NCI-H748 (cell line): ENCODE results near the gene SMIM28.

Experiments used
- DNase-seq: peaks from one replicate; lab custom pipeline; 2025; ENCODE audit not compliant: unreplicated experiment; lab: John Stamatoyannopoulos, UW

The SMIM28 gene

GRCh38 chr6:138372711-138373463 is 4.8 kb upstream of the SMIM28 start:
- DNase-seq, result no peak

DNA sequence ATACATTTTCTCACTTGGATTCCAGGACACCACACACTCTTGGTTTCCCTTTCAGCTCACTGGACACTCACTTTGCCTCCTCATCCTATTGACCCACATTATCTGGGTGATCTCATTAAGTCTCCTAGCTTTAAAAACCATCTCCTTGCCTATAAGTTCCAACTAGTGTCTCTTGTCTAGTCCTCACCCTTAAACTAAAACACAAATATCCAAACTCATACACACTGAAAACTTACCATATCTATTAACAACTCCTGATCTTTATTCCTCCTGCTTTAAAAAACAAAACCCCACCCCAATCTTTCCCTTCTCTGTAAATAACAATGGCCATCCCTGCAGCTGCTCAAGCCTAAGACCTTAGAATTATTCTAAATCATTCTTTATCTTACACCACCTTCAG is 3.5 kb upstream of the SMIM28 start:
- no peak for DNase-seq

DNA sequence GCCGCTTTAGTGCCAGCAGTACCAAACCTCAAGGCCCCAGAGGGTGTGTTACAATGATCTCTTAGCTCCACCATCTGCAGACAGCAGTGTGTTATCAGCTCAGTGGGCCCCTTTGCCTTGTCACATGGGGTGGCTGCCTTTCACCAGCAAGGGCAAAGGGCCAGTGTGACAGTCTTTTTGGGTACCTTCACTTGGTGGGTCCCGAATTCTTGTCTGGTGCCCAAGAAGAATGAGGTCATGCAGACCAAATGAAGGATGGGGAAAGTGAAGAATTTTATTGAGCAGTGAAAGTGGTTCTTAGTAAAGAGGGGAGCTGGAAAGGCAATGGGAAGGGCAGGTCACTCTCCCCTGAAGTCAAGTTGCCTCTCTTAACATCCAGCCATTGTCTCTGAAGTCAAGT is 2.9 kb upstream of the SMIM28 start:
- no peak for DNase-seq

DNA sequence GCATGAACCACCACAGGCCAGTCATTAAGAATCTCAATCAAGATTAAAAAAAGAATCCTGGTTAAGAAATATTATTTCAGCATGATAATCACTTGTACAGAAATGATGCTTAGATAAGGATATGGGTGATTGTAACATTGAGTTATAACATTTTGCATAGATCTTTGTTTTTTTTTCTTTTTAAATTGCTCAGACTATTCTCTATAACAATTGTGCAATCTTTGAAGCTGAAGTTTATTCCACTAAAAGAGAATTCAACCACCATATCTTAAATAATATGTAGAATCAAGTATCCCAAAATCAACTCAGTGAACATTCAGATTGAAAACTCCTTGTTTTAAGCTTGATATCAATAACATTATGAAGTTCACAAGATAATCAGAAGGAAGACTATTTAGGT is 663 bp upstream of the SMIM28 start:
- no peak for DNase-seq

DNA sequence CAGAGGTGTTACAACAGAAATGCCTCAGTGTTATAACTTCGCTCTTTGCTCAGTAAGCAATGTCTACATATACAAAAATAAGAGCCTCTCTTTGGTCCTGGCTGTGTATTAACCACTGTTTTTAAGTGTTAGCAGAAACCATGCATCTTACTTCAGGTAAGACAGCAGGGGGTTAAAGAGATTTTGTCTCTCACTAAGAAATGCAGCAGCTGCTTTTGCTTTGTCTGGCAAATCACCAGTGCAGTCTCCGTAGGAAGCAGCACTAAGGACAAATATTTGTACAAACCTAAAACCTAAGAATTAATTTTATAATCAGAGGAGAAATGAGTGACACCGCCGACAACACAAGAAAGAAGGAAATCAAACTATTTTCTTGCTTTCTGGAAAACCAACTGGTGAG is 758 bp downstream of the SMIM28 start:
- DNase-seq, result peak; percentile 64

- DNase-seq, result peak; percentile 21
Observed at GRCh38 chr6:138382498-138383265, 5.0 kb downstream of the SMIM28 start.

DNA sequence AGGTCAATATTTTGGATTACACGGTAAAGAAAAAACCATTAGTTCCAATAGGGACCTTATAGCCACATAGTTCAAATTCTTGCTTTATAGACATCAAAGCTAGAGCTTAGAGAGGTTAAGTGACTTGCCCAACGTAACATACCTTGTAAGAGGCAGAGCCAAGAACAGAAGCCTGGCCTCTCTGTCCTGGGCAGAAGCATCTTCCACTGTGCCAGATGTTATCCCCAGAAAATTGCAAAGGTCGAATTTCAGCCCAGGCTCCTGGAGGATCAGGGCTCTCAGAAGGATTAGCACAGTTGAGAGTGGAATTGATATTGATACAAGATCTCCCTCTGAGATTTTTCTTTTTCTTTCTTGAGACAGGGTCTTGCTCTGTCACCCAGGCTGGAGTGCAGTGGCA is 6.1 kb downstream of the SMIM28 start:
- DNase-seq, result no peak

DNA sequence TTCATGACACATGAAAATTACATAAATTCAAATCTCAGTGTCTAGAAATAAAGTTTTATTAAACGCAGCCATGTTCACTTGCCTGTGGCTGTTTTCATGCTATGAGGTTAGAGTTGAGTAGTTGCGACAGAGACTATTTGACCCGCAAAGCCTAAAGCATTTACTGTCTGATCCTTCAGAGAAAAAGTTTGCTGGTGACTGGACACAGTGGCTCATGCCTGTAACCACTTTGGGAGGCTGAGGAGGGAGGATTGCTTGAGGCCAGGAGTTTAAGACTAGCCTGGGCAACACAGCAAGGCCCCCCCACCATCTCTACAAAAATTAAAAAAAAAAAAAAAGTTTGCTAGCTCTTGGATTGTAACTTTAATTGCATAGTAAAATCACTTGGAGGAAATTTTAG is 9.2 kb downstream of the SMIM28 start:
- DNase-seq, result no peak

DNA sequence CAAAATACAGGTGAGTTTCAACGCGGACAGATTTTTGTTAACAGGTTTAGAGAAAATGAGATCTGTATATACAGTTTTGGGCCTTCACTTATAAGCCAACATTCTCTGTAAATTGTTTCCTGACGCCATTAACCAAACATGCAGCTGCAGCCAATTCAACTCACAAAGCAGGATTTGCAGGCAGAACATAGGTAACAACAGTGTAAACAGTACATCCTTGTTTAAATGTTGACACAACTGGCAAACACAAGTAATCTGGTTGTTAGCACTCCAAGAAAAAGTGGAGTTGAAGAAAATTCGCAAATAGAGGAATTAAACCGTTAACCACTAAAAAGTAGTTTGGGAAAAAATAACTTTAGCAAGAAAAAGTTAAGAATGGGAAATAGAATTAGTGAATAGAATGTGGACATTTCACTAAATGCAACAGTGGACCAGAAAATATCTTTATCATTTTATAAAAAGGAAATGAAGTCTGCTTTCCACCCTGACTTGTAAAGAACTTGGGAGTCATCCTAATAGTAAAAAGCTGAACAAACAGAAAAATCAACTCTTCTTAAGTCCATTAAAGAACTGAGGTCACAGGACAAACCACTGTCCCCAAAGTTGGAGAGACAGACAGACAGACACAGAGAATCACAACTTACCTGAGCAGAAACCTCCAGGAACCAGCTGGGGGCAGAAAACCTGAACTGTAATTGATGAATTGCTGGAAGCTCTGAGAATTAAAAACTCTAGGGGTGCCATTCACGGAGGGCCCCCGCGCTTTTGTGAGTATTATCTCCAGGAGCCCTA is 10.1 kb downstream of the SMIM28 start:
- DNase-seq, result peak; percentile 93

GRCh38 chr6:138389551-138389950 is 11.8 kb downstream of the SMIM28 start:
- no peak for DNase-seq

DNA sequence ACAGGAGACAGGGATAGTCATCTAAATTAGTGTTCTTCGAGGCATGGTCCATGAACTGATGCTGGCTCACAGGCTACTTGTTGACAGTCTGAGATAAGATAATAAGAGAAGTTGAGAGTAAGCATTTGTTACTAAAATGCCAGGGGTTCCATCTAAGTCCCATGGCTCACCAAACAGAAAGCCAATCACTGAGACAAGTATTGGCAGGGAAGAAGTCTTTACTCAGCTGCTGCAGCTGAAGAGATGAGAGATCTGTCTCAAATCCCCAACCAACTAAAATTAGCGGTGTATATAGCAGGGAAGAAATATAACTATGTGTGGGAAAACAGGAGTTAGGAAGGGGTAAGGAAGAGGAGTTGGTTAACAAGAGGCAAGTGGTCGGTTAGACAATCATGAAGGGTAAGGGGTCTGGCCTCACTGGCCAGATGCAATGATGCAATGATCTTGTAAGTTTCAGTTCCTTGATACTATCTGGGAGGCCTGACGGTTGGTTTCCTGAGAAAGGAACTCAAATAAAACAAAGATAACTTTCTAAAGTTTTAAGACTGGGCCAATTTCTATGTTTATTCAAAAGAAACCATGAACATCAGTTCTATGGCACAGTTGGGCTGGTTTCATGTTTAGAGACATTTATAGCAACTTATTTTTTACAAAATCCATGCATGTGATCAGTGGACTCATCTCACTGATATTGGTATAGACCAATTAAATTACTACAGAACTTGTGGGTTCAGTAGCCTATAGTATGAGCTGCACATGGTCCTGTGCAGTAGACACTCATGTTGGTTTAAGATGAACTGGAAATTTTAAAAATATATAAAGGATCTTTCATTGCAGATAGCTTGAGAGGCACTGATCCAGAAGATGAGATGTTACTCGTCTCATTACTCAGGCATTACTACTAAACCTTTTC is 16.4 kb downstream of the SMIM28 start:
- DNase-seq, result no peak

GRCh38 chr6:138396709-138397108 is 19.0 kb downstream of the SMIM28 start:
- no peak for DNase-seq

DNA sequence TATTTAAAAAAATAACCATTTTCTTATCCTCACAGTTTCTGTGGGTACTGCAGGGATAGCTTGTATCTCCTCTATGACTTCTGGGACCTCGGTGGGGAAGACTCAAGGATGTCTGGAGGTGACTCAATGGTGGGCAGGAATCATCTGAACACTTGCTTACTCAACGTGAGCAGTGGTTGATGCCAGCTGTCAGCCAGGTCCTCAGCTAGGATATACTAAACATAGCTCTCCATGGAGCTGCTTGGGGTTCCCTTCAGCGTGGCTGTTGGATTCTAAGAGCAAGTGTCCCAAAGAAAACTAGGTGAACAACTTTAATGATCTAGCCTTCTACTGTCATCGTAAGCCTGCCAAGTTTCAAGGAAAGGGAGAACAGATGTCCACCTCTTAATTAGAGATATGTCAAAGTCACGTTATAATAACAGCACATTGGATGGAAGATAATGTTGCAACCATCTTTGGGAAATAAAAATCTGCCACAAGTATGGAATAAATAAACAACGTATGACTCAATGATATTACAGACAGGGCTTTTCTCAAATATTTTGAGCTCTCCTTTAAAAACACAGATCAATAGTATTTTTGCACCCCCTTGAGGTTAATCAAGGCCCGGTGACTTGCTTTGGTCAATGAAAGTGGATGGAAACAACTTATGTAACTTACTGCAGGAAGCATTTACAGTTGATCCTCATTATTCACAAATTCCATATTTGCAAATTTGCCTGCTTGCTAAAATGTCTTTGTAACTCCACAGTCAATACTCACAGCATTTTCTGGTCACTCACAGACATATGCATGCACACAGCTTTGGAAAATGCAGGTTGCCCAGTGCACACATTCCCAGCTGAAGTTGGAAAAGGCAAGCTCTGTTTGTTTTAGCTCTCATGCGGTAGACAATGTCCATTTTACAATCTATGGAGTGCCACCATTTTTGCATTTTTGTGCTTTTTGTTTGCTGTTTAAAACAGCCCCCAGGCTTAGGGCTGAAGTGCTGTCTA is 19.7 kb downstream of the SMIM28 start:
- no peak for DNase-seq

DNA sequence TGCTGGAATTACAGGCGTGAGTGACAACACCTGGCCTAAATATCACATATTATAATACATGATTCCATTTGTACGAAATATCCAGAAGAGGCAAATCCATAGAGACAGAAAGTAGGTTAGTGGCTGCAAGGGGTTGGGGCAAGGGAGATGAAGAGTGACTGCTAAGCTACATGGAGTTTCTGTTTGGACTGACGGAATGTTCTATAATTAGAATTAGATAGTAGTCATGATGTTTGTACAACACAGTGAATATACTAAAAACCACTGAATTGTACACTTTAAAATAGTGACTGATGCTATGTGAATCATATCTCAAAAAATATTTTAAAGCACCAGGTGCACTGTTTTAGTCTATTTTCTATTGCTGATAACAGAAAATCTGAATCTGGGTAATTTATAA is 22.6 kb downstream of the SMIM28 start:
- no peak for DNase-seq

GRCh38 chr6:138401960-138402837 is 24.5 kb downstream of the SMIM28 start:
- no peak for DNase-seq

DNA sequence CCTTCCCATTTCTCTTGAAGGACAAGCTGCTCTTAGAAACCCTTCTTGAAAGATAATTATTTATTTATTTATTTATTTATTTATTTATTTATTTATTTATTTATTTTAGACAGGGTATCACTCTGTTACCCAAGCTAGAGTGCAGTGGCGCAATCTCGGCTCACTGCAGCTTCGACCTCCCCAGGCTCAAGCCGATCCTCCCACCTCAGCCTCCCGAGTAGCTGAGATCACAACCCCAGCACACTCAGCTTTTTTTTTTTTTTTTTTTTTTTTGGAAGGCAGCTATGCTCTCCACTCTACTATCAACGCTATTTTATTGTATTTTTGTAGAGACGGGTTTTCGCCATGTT is 25.1 kb downstream of the SMIM28 start:
- DNase-seq, result no peak

GRCh38 chr6:138403324-138403800 is 25.7 kb downstream of the SMIM28 start:
- DNase-seq, result peak; percentile 62
